Upper lobe of left lung (tissue), 6 donors: ENCODE measurements around the gene SRRM3. TPM values are rescaled to one million over a fixed set of nuclear protein-coding genes. Genes with fewer than 3 reads are reported as not detected.

Experiments
- ATAC-seq, 2 donors: fragments of 200-7000 bp; cut with Tn5 transposase; one replicate each; pipeline ENCODE4 v1.9.1; 2022; ENCODE audit warnings: mild to moderate bottlenecking in 2 of 2, moderate library complexity in 2 of 2; ENCODE audit not compliant: low FRiP score in 2 of 2
- DNase-seq, 2 donors: peaks; one replicate each; pipeline ENCODE4 v3.0.0-alpha.2; 2019 to 2020
- H3K27ac ChIP-seq, 4 donors: fragments of 200-600 bp; sonication (generic); one replicate each; pipeline ENCODE4 v1.5.1; 2016 to 2019
- H3K27me3 ChIP-seq, 4 donors: fragments of 200-600 bp; sonication (generic); one replicate each; pipeline ENCODE4 v1.5.1; 2017 to 2019
- H3K36me3 ChIP-seq, 4 donors: fragments of 200-600 bp; sonication (generic); one replicate each; pipeline ENCODE4 v1.5.1; 2016 to 2019
- H3K4me1 ChIP-seq, 4 donors: fragments of 200-600 bp; sonication (generic); one replicate each; pipeline ENCODE4 v1.5.1; 2018 to 2019
- H3K4me3 ChIP-seq, 4 donors: fragments of 200-600 bp; sonication (generic); one replicate each; pipeline ENCODE4 v1.5.1; 2017 to 2019; ENCODE audit warnings: mild to moderate bottlenecking in 2 of 4, moderate library complexity in 1 of 4
- H3K9me3 ChIP-seq, 4 donors: fragments of 200-600 bp; sonication (generic); one replicate each; pipeline ENCODE4 v1.5.1; 2018 to 2019
- CTCF ChIP-seq, 6 experiments: fragments of 450-650 bp in 4 of 6; fragments of 200-600 bp in 2 of 6; sonication (generic) in 2 of 6; IDR thresholded peaks; one replicate each; pipeline ENCODE4 v1.5.1; 2016 to 2019; ENCODE audit warnings: antibody characterized with exemption in 6 of 6
- EP300 ChIP-seq, 4 donors: sonication (generic); formaldehyde crosslinking; IDR thresholded peaks; one replicate each; pipeline ENCODE4 v1.5.1; 2017; ENCODE audit warnings: antibody characterized with exemption in 4 of 4, control low read depth in 2 of 4
- POLR2A ChIP-seq, 4 donors: fragments of 450-650 bp; IDR thresholded peaks; one replicate each; pipeline ENCODE4 v1.5.1; 2016 to 2017; ENCODE audit warnings: antibody characterized with exemption in 4 of 4, mild to moderate bottlenecking in 2 of 4
- POLR2AphosphoS5 ChIP-seq, 2 donors: sonication (generic); formaldehyde crosslinking; IDR thresholded peaks; one replicate each; pipeline ENCODE4 v1.5.1; 2017; ENCODE audit warnings: antibody characterized with exemption in 2 of 2
- WGBS, 2 donors: methylation state at CpG; one replicate each; pipeline ENCODE4 v1.1.5; 2017 to 2018; 5-methylcytosine and 5-hydroxymethylcytosine counted together
- total RNA-seq, 6 donors: library from RNA; depleted of rRNA in 4 of 6; stranded (reverse); fragments of >200 nt in 4 of 6; gene quantifications; one replicate each; pipeline versions ENCODE4 v1.1.0 to v1.2.1, GENCODE V29; 2016 to 2021
- donor health status: DM: no; HTN: no; CAD: no; lungs with moderate emphysema.
- donor health status: DM: no; HTN: yes; CAD: no; lungs with severe emphysema.

SRRM3 gene
- total RNA-seq, 6 donors from 2014 or later: 0.30 to 1.5 (median 0.72) TPM

- DNase-seq (peak in 1 of 2 donors; percentile 65), ATAC-seq (no peak)
- Histone ChIP-seq H3K4me3 (no peak overlapping the region), H3K36me3 (no peaks in the 10 kb centered on the region), H3K4me1 (peaks cover 0 to 13% (median 6%) of the 10 kb centered on the region in 4 donors), H3K27ac (no peak overlapping the region), H3K27me3 (no peaks in the 10 kb centered on the region), H3K9me3 (no peaks in the 10 kb centered on the region)
- WGBS, 2 donors: 92 to 98% methylated on average over 16 to 19 of the region's 19 CpGs
- TF ChIP-seq POLR2A (IDR thresholded peaks at IDR 0.05) (no peak), CTCF (IDR thresholded peaks at IDR 0.05) (no peak), POLR2AphosphoS5 (IDR thresholded peaks at IDR 0.05) (no peak), EP300 (IDR thresholded peaks at IDR 0.05) (no peak)
These were observed 36.4 kb upstream of the SRRM3 start for GRCh38 chr7:76165106-76165972.

- no peaks in the 10 kb centered on the region for H3K9me3 ChIP-seq
- H3K27me3 ChIP-seq: no peaks in the 10 kb centered on the region
- no peaks in the 10 kb centered on the region for H3K36me3 ChIP-seq
- TF ChIP-seq POLR2AphosphoS5 (IDR thresholded peaks at IDR 0.05) (no peak), EP300 (IDR thresholded peaks at IDR 0.05) (no peak), CTCF (IDR thresholded peaks at IDR 0.05) (no peak), POLR2A (IDR thresholded peaks at IDR 0.05) (no peak)
- ATAC-seq (peak in 1 of 2 donors; percentile 12), DNase-seq (no peak)
- H3K4me3 ChIP-seq: peak overlapping the region in 3 of 4 donors; percentile 45 to 70 (median 68)
- WGBS, 2 donors: 86 to 90% methylated on average over 12 to 15 of the region's 15 CpGs
- peaks cover 0 to 13% (median 6%) of the 10 kb centered on the region in 4 donors for H3K4me1 ChIP-seq
- peak overlapping the region; percentile 76 to 87 (median 83) for H3K27ac ChIP-seq
These were observed 35.7 kb upstream of the SRRM3 start for GRCh38 chr7:76165973-76166403.

GRCh38 chr7:76166404-76167255, 35.1 kb upstream of the SRRM3 start:
- peak; percentile 98 for DNase-seq

More at GRCh38 chr7:76166404-76167255, 35.1 kb upstream of the SRRM3 start:
- H3K4me3 ChIP-seq: peak overlapping the region; percentile 40 to 70 (median 56)
- H3K9me3 ChIP-seq: no peaks in the 10 kb centered on the region
- H3K27me3 ChIP-seq: no peaks in the 10 kb centered on the region
- peak overlapping the region; percentile 76 to 87 (median 83) for H3K27ac ChIP-seq
- 3 to 4% methylated on average over 9 to 26 of the region's 67 CpGs for WGBS, 2 donors
- ATAC-seq: peak; percentile 95 to 99
- no peaks in the 10 kb centered on the region for H3K36me3 ChIP-seq
- peaks cover 0 to 13% (median 6%) of the 10 kb centered on the region in 4 donors for H3K4me1 ChIP-seq
- TF ChIP-seq EP300 (IDR thresholded peaks at IDR 0.05) (peak in 1 of 4 donors; percentile 66), POLR2AphosphoS5 (IDR thresholded peaks at IDR 0.05) (peak; percentile 77 to 87), CTCF (IDR thresholded peaks at IDR 0.05) (peak in 3 of 6 experiments; percentile 41 to 56 (median 52)), POLR2A (IDR thresholded peaks at IDR 0.05) (peak in 3 of 4 donors; percentile 81 to 90 (median 84))
